ENCODE measurements around the gene TMEM234.

TMEM234 gene

GRCh38 chr1:32250893-32251716, 29.0 kb upstream of the TMEM234 start, which contains the start of gene LCK:
TSS of gene LCK (plus strand) at chr1:32251265. CDS start at chr1:32274330, 23,065 bp downstream.
- no peak within 1 kb of the TSS for H3K4me3 ChIP-seq (ENCODE audit: low read depth, low read length)

GRCh38 chr1:32249831-32250525, 27.8 kb upstream of the TMEM234 start:
- Histone ChIP-seq H3K27me3 (ENCODE audit: control insufficient read depth, insufficient read depth, low read length) (no peaks in the 10 kb centered on the region), H3K9me3 (ENCODE audit: control insufficient read depth, low read length) (no peaks in the 10 kb centered on the region), H3K79me2 (no peaks in the 10 kb centered on the region), H3K4me2 (ENCODE audit: low read length) (no peak overlapping the region), H3K4me1 (peaks cover 2% of the 10 kb centered on the region), H3K9ac (no peak overlapping the region), H3K27ac (peak overlapping the region; percentile 62), H3K36me3 (ENCODE audit: control insufficient read depth, insufficient read depth, low read length) (no peaks in the 10 kb centered on the region), H3K4me3 (ENCODE audit: low read depth, low read length) (no peak overlapping the region), H2AFZ (no peak overlapping the region)
- TF ChIP-seq CTCF (IDR thresholded peaks at IDR 0.05): no peak

More at GRCh38 chr1:32250893-32251716, 29.0 kb upstream of the TMEM234 start, which contains the start of gene LCK:
- Histone ChIP-seq H3K9ac (no peak within 1 kb of the TSS), H2AFZ (no peak within 1 kb of the TSS), H3K4me2 (ENCODE audit: low read length) (no peak within 1 kb of the TSS), H3K79me2 (no peaks in the 10 kb centered on the region), H3K4me1 (peaks cover 2% of the 10 kb centered on the region), H3K36me3 (ENCODE audit: control insufficient read depth, insufficient read depth, low read length) (no peaks in the 10 kb centered on the region), H3K27me3 (ENCODE audit: control insufficient read depth, insufficient read depth, low read length) (no peaks in the 10 kb centered on the region), H3K9me3 (ENCODE audit: control insufficient read depth, low read length) (no peaks in the 10 kb centered on the region), H3K27ac (peak within 1 kb of the TSS; percentile 62)
- no peak for TF ChIP-seq CTCF (IDR thresholded peaks at IDR 0.05)

- Histone ChIP-seq H3K4me2 (ENCODE audit: low read length) (peak overlapping the region; percentile 38), H3K4me3 (ENCODE audit: low read depth, low read length) (peak overlapping the region; percentile 5), H3K79me2 (no peaks in the 10 kb centered on the region), H2AFZ (peak overlapping the region; percentile 64), H3K9me3 (ENCODE audit: control insufficient read depth, low read length) (no peaks in the 10 kb centered on the region), H3K4me1 (peaks cover 2% of the 10 kb centered on the region), H3K27me3 (ENCODE audit: control insufficient read depth, insufficient read depth, low read length) (no peaks in the 10 kb centered on the region), H3K27ac (peak overlapping the region; percentile 60), H3K9ac (no peak overlapping the region), H3K36me3 (ENCODE audit: control insufficient read depth, insufficient read depth, low read length) (no peaks in the 10 kb centered on the region)
- TF ChIP-seq CTCF (IDR thresholded peaks at IDR 0.05): peak; percentile 70
These were observed 26.1 kb upstream of the TMEM234 start for GRCh38 chr1:32247983-32248889.

GRCh38 chr1:32247452-32247851, 25.3 kb upstream of the TMEM234 start:
- peak overlapping the region; percentile 5 for H3K4me3 ChIP-seq (ENCODE audit: low read depth, low read length)
- no peak for TF ChIP-seq CTCF (IDR thresholded peaks at IDR 0.05)
- H3K4me1 ChIP-seq: peaks cover 2% of the 10 kb centered on the region

More at GRCh38 chr1:32247452-32247851, 25.3 kb upstream of the TMEM234 start:
- Histone ChIP-seq H3K9me3 (ENCODE audit: control insufficient read depth, low read length) (no peaks in the 10 kb centered on the region), H3K36me3 (ENCODE audit: control insufficient read depth, insufficient read depth, low read length) (no peaks in the 10 kb centered on the region), H3K79me2 (no peaks in the 10 kb centered on the region), H3K4me2 (ENCODE audit: low read length) (no peak overlapping the region), H3K27ac (peak overlapping the region; percentile 60), H3K9ac (no peak overlapping the region), H2AFZ (no peak overlapping the region), H3K27me3 (ENCODE audit: control insufficient read depth, insufficient read depth, low read length) (no peaks in the 10 kb centered on the region)

All from parathyroid adenoma (tissue), 2 donors.